SH-SY5Y (cell line): ENCODE measurements around the gene ARHGAP23.

Experiments used
- GATA2 ChIP-seq: IDR thresholded peaks from 2 replicates; pipeline ENCODE4 v1.6.1; 2011; ENCODE audit warnings: mild to moderate bottlenecking, low read depth, low read length
- GATA3 ChIP-seq: IDR thresholded peaks from 2 replicates; pipeline ENCODE4 v1.6.1; 2011; ENCODE audit warnings: low read depth, mild to moderate bottlenecking, low read length, moderate library complexity

GRCh38 chr17:38461683-38462082 is 33.4 kb downstream of the ARHGAP23 start:
- TF ChIP-seq GATA3 (no peak), GATA2 (no peak)
